ENCODE results near the gene WDFY4. TPM values are rescaled to one million over a fixed set of nuclear protein-coding genes. Genes with fewer than 3 reads are reported as not detected.

WDFY4 gene
- total RNA-seq, 1 donor from 2014 or later = 6.4 TPM

- peak; percentile 40 to 55 for DNase-seq (ENCODE audit: extremely low spot score in 2 of 2)
- H3K27ac ChIP-seq = no peak overlapping the region
- intact Hi-C loops (cut with DNase I) = no loop called here
- TF ChIP-seq POLR2A (IDR thresholded peaks at IDR 0.05) = no peak
- no peak for TF ChIP-seq CTCF (IDR thresholded peaks at IDR 0.05)
- TF ChIP-seq POLR2AphosphoS5 (IDR thresholded peaks at IDR 0.05; ENCODE audit: insufficient read depth in 1 of 2, low read depth in 1 of 2) = no peak
- no peak overlapping the region for H3K4me3 ChIP-seq
- no peaks in the 10 kb centered on the region for H3K4me1 ChIP-seq
- no peaks in the 10 kb centered on the region for H3K27me3 ChIP-seq
- H3K9me3 ChIP-seq = no peaks in the 10 kb centered on the region
- H3K36me3 ChIP-seq = no peaks in the 10 kb centered on the region
These were observed 94.4 kb downstream of the WDFY4 start for GRCh38 chr10:48779077-48779476.

- no peak overlapping the region for H3K27ac ChIP-seq
- no peak overlapping the region for H3K4me3 ChIP-seq
- H3K27me3 ChIP-seq = no peaks in the 10 kb centered on the region
- intact Hi-C loops (cut with DNase I) = no loop called here
- peak; percentile 67 for DNase-seq (ENCODE audit: extremely low spot score in 2 of 2)
- H3K36me3 ChIP-seq = no peaks in the 10 kb centered on the region
- TF ChIP-seq CTCF (IDR thresholded peaks at IDR 0.05) (no peak), POLR2AphosphoS5 (IDR thresholded peaks at IDR 0.05; ENCODE audit: insufficient read depth in 1 of 2, low read depth in 1 of 2) (no peak)
- no peaks in the 10 kb centered on the region for H3K4me1 ChIP-seq
- no peaks in the 10 kb centered on the region for H3K9me3 ChIP-seq
These were observed 95.0 kb downstream of the WDFY4 start for GRCh38 chr10:48779546-48780152.

GRCh38 chr10:48780341-48780740, 95.7 kb downstream of the WDFY4 start:
- Histone ChIP-seq H3K27ac (no peak overlapping the region), H3K4me1 (no peaks in the 10 kb centered on the region), H3K27me3 (no peaks in the 10 kb centered on the region), H3K36me3 (no peaks in the 10 kb centered on the region), H3K9me3 (no peaks in the 10 kb centered on the region), H3K4me3 (no peak overlapping the region)
- intact Hi-C loops (cut with DNase I) = no loop called here
- TF ChIP-seq POLR2A (IDR thresholded peaks at IDR 0.05) (no peak), POLR2AphosphoS5 (IDR thresholded peaks at IDR 0.05; ENCODE audit: insufficient read depth in 1 of 2, low read depth in 1 of 2) (no peak), CTCF (IDR thresholded peaks at IDR 0.05) (no peak)
- peak; percentile 25 to 44 for DNase-seq (ENCODE audit: extremely low spot score in 2 of 2)

- Histone ChIP-seq H3K27me3 (no peaks in the 10 kb centered on the region), H3K4me3 (no peak overlapping the region), H3K27ac (no peak overlapping the region), H3K36me3 (no peaks in the 10 kb centered on the region), H3K9me3 (no peaks in the 10 kb centered on the region), H3K4me1 (no peaks in the 10 kb centered on the region)
- DNase-seq (ENCODE audit: extremely low spot score in 2 of 2) = peak; percentile 32 to 85
- intact Hi-C loops (cut with DNase I) = no loop called here
- no peak for TF ChIP-seq CTCF (IDR thresholded peaks at IDR 0.05)
- no peak for TF ChIP-seq POLR2AphosphoS5 (IDR thresholded peaks at IDR 0.05; ENCODE audit: insufficient read depth in 1 of 2, low read depth in 1 of 2)
- no peak for TF ChIP-seq POLR2A (IDR thresholded peaks at IDR 0.05)
These were observed 97.7 kb downstream of the WDFY4 start for GRCh38 chr10:48782386-48782785.

GRCh38 chr10:48784031-48784430, 99.4 kb downstream of the WDFY4 start:
- H3K27me3 ChIP-seq = no peaks in the 10 kb centered on the region
- TF ChIP-seq CTCF (IDR thresholded peaks at IDR 0.05) (no peak), POLR2A (IDR thresholded peaks at IDR 0.05) (no peak), POLR2AphosphoS5 (IDR thresholded peaks at IDR 0.05; ENCODE audit: insufficient read depth in 1 of 2, low read depth in 1 of 2) (no peak)
- intact Hi-C loops (cut with DNase I) = no loop called here
- no peak overlapping the region for H3K4me3 ChIP-seq
- H3K27ac ChIP-seq = no peak overlapping the region
- H3K4me1 ChIP-seq = no peaks in the 10 kb centered on the region
- no peak for DNase-seq (ENCODE audit: extremely low spot score in 2 of 2)
- no peaks in the 10 kb centered on the region for H3K36me3 ChIP-seq
- H3K9me3 ChIP-seq = no peaks in the 10 kb centered on the region
